Measurements from ENCODE around the gene SATL1. TPM values are rescaled to one million over a fixed set of nuclear protein-coding genes. Genes with fewer than 3 reads are reported as not detected.

Gene SATL1
- total RNA-seq, 1 experiment from 2014 or later = 0.22 TPM

DNA sequence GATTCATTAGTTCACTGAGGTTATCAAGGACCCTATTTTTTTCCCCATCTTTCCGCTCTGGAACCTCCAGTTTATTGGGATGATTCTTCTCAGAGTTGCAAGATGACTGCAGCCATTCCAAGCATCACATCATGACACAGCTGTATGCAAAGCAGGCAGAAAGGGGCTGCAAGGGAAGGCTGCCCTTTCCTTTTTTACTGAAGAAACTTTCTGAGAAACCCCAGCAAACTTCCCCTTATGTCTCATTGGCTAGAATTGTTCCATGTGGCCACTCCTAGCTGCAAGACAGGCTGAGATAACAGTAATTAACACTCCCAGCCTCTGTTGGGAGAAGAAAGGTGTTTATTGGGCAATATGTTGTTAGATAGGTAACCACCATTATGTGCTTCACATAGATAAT lies 102.6 kb downstream of the SATL1 start:
- H3K4me3 Mint-ChIP-seq = no peak overlapping the region
- no peaks in the 10 kb centered on the region for H3K4me1 Mint-ChIP-seq
- H3K27ac Mint-ChIP-seq = no peak overlapping the region
- no peak for ATAC-seq
- TF ChIP-seq ETV6 (CRISPR knock-in tag; IDR thresholded peaks at IDR 0.05) (no peak), ESRRA (CRISPR knock-in tag; IDR thresholded peaks at IDR 0.05; ENCODE audit: borderline replicate concordance) (no peak), FOXP4 (CRISPR knock-in tag; IDR thresholded peaks at IDR 0.05) (no peak), NR2C2 (CRISPR knock-in tag; IDR thresholded peaks at IDR 0.05) (no peak), ZNF396 (CRISPR knock-in tag; IDR thresholded peaks at IDR 0.05; ENCODE audit: borderline replicate concordance) (no peak), ZNF512 (CRISPR knock-in tag; IDR thresholded peaks at IDR 0.05; ENCODE audit: borderline replicate concordance) (no peak), ZBTB21 (CRISPR knock-in tag; IDR thresholded peaks at IDR 0.05; ENCODE audit: borderline replicate concordance) (no peak), NFYB (CRISPR knock-in tag; conservative IDR thresholded peaks at IDR 0.05; ENCODE audit: low read depth) (no peak)
- TF ChIP-seq, protein P1, sequence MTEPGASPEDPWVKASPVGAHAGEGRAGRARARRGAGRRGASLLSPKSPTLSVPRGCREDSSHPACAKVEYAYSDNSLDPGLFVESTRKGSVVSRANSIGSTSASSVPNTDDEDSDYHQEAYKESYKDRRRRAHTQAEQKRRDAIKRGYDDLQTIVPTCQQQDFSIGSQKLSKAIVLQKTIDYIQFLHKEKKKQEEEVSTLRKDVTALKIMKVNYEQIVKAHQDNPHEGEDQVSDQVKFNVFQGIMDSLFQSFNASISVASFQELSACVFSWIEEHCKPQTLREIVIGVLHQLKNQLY (CRISPR knock-in tag; IDR thresholded peaks at IDR 0.05) = no peak
- TF ChIP-seq, protein P2, sequence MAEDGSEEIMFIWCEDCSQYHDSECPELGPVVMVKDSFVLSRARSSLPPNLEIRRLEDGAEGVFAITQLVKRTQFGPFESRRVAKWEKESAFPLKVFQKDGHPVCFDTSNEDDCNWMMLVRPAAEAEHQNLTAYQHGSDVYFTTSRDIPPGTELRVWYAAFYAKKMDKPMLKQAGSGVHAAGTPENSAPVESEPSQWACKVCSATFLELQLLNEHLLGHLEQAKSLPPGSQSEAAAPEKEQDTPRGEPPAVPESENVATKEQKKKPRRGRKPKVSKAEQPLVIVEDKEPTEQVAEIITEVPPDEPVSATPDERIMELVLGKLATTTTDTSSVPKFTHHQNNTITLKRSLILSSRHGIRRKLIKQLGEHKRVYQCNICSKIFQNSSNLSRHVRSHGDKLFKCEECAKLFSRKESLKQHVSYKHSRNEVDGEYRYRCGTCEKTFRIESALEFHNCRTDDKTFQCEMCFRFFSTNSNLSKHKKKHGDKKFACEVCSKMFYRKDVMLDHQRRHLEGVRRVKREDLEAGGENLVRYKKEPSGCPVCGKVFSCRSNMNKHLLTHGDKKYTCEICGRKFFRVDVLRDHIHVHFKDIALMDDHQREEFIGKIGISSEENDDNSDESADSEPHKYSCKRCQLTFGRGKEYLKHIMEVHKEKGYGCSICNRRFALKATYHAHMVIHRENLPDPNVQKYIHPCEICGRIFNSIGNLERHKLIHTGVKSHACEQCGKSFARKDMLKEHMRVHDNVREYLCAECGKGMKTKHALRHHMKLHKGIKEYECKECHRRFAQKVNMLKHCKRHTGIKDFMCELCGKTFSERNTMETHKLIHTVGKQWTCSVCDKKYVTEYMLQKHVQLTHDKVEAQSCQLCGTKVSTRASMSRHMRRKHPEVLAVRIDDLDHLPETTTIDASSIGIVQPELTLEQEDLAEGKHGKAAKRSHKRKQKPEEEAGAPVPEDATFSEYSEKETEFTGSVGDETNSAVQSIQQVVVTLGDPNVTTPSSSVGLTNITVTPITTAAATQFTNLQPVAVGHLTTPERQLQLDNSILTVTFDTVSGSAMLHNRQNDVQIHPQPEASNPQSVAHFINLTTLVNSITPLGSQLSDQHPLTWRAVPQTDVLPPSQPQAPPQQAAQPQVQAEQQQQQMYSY (CRISPR knock-in tag; IDR thresholded peaks at IDR 0.05) = no peak
- TF ChIP-seq, protein P3, sequence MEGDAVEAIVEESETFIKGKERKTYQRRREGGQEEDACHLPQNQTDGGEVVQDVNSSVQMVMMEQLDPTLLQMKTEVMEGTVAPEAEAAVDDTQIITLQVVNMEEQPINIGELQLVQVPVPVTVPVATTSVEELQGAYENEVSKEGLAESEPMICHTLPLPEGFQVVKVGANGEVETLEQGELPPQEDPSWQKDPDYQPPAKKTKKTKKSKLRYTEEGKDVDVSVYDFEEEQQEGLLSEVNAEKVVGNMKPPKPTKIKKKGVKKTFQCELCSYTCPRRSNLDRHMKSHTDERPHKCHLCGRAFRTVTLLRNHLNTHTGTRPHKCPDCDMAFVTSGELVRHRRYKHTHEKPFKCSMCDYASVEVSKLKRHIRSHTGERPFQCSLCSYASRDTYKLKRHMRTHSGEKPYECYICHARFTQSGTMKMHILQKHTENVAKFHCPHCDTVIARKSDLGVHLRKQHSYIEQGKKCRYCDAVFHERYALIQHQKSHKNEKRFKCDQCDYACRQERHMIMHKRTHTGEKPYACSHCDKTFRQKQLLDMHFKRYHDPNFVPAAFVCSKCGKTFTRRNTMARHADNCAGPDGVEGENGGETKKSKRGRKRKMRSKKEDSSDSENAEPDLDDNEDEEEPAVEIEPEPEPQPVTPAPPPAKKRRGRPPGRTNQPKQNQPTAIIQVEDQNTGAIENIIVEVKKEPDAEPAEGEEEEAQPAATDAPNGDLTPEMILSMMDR (IDR thresholded peaks at IDR 0.05) = no peak
- DNase-seq (ENCODE audit: low spot score) = no peak
- POLR2A ChIA-PET = no interaction called here
- H3K9me3 Mint-ChIP-seq = no peaks in the 10 kb centered on the region
- CTCF ChIA-PET = no interaction called here
- H3K27me3 Mint-ChIP-seq (ENCODE audit: low read depth) = no peaks in the 10 kb centered on the region
- no peaks in the 10 kb centered on the region for H3K36me3 Mint-ChIP-seq

- no peak for ATAC-seq
- no peak for DNase-seq (ENCODE audit: low spot score)
- CTCF ChIA-PET = no interaction called here
- H3K27me3 Mint-ChIP-seq (ENCODE audit: low read depth) = no peaks in the 10 kb centered on the region
- no peak overlapping the region for H3K27ac Mint-ChIP-seq
- TF ChIP-seq ZNF138 (CRISPR knock-in tag; conservative IDR thresholded peaks at IDR 0.05) = no peak
- no peak for TF ChIP-seq ZNF416 (CRISPR knock-in tag; IDR thresholded peaks at IDR 0.05)
- TF ChIP-seq, protein P4, sequence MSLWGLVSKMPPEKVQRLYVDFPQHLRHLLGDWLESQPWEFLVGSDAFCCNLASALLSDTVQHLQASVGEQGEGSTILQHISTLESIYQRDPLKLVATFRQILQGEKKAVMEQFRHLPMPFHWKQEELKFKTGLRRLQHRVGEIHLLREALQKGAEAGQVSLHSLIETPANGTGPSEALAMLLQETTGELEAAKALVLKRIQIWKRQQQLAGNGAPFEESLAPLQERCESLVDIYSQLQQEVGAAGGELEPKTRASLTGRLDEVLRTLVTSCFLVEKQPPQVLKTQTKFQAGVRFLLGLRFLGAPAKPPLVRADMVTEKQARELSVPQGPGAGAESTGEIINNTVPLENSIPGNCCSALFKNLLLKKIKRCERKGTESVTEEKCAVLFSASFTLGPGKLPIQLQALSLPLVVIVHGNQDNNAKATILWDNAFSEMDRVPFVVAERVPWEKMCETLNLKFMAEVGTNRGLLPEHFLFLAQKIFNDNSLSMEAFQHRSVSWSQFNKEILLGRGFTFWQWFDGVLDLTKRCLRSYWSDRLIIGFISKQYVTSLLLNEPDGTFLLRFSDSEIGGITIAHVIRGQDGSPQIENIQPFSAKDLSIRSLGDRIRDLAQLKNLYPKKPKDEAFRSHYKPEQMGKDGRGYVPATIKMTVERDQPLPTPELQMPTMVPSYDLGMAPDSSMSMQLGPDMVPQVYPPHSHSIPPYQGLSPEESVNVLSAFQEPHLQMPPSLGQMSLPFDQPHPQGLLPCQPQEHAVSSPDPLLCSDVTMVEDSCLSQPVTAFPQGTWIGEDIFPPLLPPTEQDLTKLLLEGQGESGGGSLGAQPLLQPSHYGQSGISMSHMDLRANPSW (CRISPR knock-in tag; conservative IDR thresholded peaks at IDR 0.05; ENCODE audit: low read depth) = no peak
- TF ChIP-seq, protein P3 (IDR thresholded peaks at IDR 0.05) = no peak
- TF ChIP-seq SP1 (CRISPR knock-in tag; conservative IDR thresholded peaks at IDR 0.05) = no peak
- TF ChIP-seq ATF1 (CRISPR knock-in tag; IDR thresholded peaks at IDR 0.05) = no peak
- TF ChIP-seq ZNF219 (CRISPR knock-in tag; IDR thresholded peaks at IDR 0.05; ENCODE audit: borderline replicate concordance) = no peak
- TF ChIP-seq, protein P5, sequence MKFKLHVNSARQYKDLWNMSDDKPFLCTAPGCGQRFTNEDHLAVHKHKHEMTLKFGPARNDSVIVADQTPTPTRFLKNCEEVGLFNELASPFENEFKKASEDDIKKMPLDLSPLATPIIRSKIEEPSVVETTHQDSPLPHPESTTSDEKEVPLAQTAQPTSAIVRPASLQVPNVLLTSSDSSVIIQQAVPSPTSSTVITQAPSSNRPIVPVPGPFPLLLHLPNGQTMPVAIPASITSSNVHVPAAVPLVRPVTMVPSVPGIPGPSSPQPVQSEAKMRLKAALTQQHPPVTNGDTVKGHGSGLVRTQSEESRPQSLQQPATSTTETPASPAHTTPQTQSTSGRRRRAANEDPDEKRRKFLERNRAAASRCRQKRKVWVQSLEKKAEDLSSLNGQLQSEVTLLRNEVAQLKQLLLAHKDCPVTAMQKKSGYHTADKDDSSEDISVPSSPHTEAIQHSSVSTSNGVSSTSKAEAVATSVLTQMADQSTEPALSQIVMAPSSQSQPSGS (CRISPR knock-in tag; IDR thresholded peaks at IDR 0.05; ENCODE audit: borderline replicate concordance, low read depth) = no peak
- no peak overlapping the region for H3K4me3 Mint-ChIP-seq
- POLR2A ChIA-PET = no interaction called here
- H3K36me3 Mint-ChIP-seq = peaks cover 3% of the 10 kb centered on the region; the same call in 1 of the 2 replicates
- peaks cover 5% of the 10 kb centered on the region for H3K9me3 Mint-ChIP-seq
- no peaks in the 10 kb centered on the region for H3K4me1 Mint-ChIP-seq
Observed at GRCh38 chrX:85139422-85139821, 104.2 kb downstream of the SATL1 start.
